Caki2 (cell line): ENCODE data around the gene AP3M1. TPM values are rescaled to one million over a fixed set of nuclear protein-coding genes. Genes with fewer than 3 reads are reported as not detected.
A peak's percentile ranks its signal among the peaks of the same experiment; 100 is the strongest.

Source experiments
- DNase-seq: peaks from one replicate; pipeline ENCODE4 v3.0.0-alpha.2; 2015; ENCODE audit warnings: low read depth
- in situ Hi-C: cut with HindIII; loops from 2 replicates; pipeline ENCODE4 v1.10.0; 2016; ENCODE audit warnings: low sequenced_read_pairs, low pct_unique_long_range_greater_than_20kb, mixed read lengths
- total RNA-seq: library from RNA; depleted of rRNA; stranded (reverse); fragments of >200 nt; shearing (Covaris generic); gene quantifications from 2 replicates; pipeline ENCODE4 v1.2.3, GENCODE V29; 2014; ENCODE audit warnings: low replicate concordance

AP3M1 gene
- total RNA-seq, 1 experiment from 2014 or later, result 5.8 TPM

GRCh38 chr10:74093530-74094164, 57.0 kb downstream of the AP3M1 start:
- no peak for DNase-seq
- in situ Hi-C loops, result no loop called here

- no peak for DNase-seq
- in situ Hi-C loops, result no loop called here
Observed at GRCh38 chr10:74092372-74092771, 58.3 kb downstream of the AP3M1 start.

DNA sequence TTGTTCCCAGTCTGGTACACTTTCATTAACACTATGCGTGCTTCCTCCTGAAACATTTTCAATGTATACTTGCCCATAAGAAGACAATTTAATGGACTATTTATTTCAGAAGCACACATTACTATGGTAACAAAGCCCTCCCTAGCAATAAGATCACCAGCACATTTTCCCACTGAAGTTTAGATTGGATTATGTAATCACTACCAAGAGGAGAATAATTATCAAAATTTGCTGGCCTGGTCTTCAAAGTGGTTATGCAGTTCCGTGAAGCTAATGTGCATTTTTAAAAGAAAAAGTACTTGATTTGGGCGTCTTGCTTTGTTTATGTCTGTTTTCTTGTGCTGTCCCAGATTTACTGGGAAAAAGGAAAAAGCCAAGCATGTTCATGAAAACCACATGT, 61.9 kb downstream of the AP3M1 start:
- in situ Hi-C loops, result no loop called here
- no peak for DNase-seq

DNA sequence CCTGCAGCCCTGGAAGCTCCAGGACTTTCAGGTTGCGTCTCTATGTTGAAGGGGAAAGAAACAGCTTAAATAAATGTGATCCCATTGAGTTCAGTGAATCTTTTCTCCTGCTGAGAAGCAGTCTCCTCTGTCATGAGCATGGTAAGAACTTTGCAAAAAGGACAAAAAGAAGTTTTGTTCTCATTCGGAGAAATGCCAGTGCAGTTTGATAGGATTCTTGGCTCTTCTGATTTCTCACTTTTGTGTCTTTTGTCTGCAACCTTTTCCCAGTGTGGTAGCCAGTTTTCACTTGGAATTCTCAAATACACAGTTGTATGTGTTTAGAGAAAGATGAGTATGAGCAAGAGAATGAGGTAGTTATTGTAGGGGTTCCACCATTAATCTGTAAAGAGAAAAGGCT, 64.3 kb downstream of the AP3M1 start:
- in situ Hi-C loops, result no loop called here
- DNase-seq, result no peak

- in situ Hi-C loops, result no loop called here
- DNase-seq, result no peak
Observed at GRCh38 chr10:74084955-74085354, 65.7 kb downstream of the AP3M1 start.

DNA sequence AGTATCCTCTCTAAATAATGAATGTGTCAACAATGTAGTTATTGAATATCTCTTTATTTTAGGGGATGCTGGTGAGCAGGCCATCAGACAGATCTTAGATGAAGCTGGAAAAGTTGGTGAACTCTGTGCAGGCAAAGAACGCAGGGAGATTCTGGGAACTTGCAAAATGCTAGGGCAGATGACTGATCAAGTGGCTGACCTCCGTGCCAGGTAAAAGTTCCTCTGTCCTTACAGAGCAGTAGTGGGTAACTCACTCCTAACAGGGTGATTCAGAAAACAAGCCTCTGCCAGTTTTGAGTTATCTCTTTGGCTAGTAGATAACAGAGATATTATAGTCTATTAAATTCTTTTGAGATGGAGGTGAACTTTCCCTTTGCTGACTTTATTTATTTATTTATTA, 67.3 kb downstream of the AP3M1 start:
- in situ Hi-C loops, result no loop called here

DNA sequence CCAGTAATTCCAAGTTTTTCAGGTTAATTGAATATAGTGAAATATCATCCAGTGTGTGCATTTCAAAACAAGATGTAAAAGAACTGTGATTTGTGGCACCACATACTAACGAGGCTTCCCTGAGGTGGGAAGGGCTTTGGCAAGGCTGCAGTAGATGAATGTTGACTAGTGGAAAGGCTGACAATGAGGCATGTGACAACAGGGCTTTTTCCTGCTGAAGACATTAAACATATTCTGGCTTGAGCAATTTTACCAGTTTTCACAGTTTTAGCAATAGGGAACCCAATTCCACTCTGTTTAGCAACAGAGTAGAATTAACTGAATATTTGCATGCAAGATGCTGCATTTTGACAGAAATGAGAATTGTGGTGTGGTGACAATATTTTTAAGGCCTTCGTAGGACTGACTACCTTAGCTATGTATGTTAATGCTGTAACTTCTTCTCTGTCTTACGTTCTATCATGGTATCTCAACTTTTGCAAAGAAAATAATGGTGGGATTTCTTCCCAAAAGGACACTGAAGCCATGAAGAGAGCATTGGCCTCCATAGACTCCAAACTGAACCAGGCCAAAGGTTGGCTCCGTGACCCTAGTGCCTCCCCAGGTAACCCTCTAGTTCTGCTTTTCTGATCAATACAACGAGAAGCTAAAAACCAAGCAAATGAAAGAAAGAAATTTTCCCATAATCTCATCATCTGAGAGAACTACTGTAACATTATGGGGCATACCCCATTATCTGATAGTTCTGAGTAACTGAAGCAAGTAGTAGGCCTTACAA, 68.5 kb downstream of the AP3M1 start:
- no peak for DNase-seq
- in situ Hi-C loops, result no loop called here

More for the DNA sequence above, 67.3 kb downstream of the AP3M1 start:
- no peak for DNase-seq

DNA sequence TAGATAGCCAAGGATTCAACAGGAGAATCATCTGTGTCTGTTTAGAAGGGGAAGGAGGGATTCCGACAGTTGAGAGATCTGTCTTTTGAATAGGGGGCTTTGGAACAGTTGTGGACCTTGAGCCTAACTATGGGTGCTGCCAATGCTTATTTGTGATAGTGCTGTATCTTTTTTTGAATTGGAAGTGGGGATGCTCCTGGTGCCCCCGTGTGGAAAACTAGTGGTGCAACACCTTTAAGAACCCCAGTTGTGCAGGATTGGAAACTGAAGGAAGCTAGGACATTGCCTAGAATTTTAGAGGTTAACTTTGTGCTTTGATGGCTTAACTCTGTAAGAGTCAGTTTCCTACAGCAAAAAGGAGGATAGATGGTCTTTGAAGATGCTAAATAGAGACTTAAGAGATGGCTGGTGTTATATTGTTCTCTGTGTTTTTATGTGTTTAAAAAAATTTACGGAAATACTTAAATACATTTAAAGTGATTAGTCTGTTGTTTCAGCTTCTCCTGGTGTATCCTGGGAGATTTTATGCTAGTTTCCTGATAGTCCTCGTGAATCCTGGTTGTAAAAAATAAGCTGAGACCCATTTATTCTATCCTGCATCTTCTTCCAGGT, 69.3 kb downstream of the AP3M1 start:
- in situ Hi-C loops, result no loop called here

DNA sequence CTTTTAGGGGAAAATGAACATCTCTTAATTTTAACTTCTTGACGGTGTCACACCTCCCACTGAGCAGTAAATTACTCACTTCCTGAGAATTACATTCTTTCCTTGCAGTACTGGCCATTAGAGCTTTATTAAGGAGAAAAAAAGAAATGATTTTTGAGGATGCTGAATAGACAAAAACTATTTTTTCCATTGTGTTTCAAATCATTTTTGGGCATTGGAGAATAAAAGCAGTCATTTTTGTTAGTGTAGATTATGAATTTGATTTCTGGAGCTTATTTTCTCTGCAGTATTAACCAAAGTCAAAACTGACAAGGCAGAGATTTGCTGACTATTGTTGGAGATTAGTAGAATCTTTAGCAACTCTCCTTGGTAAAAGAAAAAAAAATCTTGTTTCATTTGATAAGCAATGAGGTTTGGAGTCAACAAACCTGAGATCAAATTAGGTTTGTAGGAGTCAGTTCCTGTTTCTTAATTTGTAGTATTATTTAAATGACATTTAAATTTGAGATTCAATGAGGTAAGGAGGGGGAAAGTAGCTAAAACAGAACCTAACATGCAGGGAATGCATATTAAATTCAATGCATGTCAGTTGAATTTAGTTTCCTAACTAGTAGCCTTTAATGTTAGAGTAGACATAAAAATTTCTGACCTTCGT, 70.6 kb downstream of the AP3M1 start:
- DNase-seq, result peak; percentile 76
- in situ Hi-C loops, result no loop called here

More for the DNA sequence above, 69.3 kb downstream of the AP3M1 start:
- DNase-seq, result peak; percentile 62

DNA sequence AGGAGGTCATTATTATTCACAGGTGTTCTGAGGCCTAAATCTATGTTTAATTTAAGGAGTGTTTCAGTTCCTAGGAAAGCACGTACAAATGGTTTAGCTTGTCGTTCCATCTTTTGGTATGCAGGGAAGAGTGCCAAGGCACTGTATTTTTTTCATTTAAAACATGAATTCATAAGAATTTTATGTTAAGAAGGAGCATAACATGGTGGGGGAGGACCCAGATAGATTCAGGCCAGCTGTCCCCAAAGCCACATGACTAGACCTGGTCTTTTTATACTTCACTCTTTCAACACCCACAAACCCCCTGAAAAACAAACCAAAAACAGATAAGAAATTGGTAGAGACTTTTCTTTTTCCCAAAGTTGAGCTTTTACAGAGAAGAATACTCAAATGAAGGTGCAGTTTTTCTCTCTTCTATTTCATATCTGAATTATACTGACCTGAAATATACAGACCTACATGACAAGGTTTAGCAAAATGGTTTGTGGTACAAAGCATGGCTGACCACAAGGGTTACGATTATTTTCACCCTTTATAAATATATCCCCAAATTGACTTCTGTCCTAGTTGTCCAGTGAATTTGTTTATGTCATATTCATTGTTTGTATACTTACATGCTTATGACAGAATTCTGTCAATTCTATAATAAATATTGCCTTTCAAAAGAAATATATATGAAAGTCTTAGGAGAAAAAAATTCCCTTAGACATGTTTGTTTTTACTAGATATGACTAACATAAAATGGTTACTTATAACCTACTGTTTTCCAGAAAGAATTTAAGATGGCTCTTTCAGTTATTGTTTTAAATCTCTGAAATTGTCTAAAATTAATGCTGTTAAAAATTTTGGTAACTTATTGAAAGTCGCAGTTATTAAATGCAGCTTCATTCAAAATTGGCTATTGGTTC, 71.3 kb downstream of the AP3M1 start:
- in situ Hi-C loops, result no loop called here
- DNase-seq, result peak; percentile 76

- in situ Hi-C loops, result no loop called here
- peak; percentile 62 for DNase-seq
Observed at GRCh38 chr10:74078037-74078436, 72.6 kb downstream of the AP3M1 start.

DNA sequence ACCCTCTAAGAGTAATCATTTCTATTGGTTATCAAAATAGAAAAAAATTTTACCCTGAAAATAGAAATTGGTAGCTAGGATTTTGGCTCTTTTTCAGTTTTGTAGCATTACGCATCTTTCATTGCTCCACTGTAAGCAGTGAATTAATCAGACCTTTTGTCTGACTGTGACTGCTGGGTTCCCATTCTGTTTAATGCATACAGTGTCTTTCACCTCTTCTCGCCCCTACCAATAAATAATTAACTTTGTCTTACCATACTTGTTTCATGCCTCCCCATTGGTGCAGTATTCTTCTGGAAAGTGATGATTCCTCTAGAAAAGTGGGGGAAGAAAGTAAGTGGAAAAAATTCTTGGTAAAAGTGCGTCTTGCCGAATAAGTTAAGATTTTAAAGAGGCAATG, 73.2 kb downstream of the AP3M1 start:
- peak; percentile 80 for DNase-seq
- in situ Hi-C loops, result no loop called here

DNA sequence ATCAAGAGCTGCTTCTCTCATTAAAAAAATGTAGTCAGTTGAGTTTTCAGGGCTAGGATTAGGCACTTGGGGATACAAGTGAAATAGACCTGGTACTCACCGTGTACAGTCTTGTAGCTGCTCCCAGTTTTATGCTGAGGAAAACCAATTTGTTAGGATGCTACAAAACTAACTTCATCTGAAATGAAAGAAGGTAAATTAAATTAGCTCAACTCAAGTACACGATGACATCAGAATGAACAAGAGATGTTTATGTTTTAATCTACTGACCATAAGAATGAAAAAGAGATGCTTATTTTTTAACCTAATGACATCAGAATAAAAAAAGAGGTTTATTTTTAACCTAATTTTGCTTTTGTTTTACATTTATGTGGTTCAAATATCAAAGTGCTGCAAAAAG, 73.7 kb downstream of the AP3M1 start:
- DNase-seq, result no peak
- in situ Hi-C loops, result no loop called here

DNA sequence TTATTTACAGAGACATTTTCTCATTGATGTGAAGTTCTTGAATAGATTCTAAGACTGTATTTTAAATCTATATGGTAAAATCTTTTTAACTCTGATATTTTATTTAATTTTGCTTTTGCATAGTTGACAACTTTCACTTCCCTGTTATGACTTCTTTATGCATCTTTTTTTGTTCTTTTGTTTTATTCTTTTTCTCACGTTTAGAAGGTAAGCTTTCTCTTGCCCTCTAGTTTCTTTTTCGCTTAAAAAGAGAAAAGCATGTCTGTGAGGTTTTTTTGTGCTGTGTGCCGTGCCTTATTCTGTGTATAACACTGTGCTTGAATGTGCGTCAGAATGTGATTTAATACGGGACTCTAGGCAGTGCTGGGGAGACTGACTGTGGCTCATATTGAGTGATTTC, 74.7 kb downstream of the AP3M1 start:
- DNase-seq, result no peak
- in situ Hi-C loops, result no loop called here

DNA sequence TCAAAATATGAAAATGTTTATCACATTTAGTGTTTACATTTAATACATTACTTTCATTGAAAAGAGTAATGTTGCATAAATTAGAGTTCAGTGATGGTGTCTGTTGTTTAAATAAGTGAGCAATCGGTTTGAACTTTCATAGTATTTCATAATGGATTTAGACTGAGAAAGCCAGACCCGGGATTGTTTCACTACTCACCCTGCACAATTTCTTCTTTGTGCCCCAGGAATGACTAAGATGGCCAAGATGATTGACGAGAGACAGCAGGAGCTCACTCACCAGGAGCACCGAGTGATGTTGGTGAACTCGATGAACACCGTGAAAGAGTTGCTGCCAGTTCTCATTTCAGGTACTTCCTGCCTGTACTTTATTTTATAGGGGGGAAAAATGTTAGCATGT, 78.1 kb downstream of the AP3M1 start:
- DNase-seq, result peak; percentile 77
- in situ Hi-C loops, result no loop called here

DNA sequence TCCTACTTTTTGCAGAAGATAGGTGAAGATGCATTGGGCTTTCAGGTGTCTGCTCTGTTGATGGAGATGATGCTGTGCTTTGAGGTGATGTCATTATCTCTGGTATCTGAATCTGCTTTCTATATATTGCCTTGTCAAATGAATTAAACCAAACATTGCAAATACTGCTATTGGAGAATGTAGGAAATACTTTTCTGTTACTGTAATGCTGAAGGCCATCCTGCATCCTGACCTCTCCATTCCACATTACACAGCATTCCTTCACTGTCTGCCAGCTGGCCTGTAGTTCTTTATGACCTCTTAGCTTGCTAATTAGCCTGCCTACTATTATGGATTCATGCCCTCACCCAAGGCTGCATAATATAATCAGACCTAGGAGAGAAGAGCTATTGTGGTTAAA, 79.5 kb downstream of the AP3M1 start:
- in situ Hi-C loops, result no loop called here
- DNase-seq, result peak; percentile 56
